HG03378 (cell line): Measurements from ENCODE around the gene ASCC3.

Experiments used
- ATAC-seq: cut with Tn5 transposase; IDR thresholded peaks from one replicate; pipeline ENCODE4 v1.9.1; 2021; ENCODE audit warnings: mild to moderate bottlenecking, moderate library complexity; ENCODE audit not compliant: unreplicated experiment

ASCC3 gene

GRCh38 chr6:100506651-100507050, 374.5 kb downstream of the ASCC3 start:
- no peak for ATAC-seq

GRCh38 chr6:100504786-100505737, 376.1 kb downstream of the ASCC3 start:
- ATAC-seq: peak; percentile 48

GRCh38 chr6:100503043-100503705, 378.0 kb downstream of the ASCC3 start:
- no peak for ATAC-seq

- no peak for ATAC-seq
Measured at GRCh38 chr6:100493206-100493888, 387.8 kb downstream of the ASCC3 start.

- no peak for ATAC-seq
Measured at GRCh38 chr6:100491952-100492670, 389.0 kb downstream of the ASCC3 start.

GRCh38 chr6:100490065-100490464, 391.1 kb downstream of the ASCC3 start:
- no peak for ATAC-seq

- no peak for ATAC-seq
Measured at GRCh38 chr6:100488244-100488643, 392.9 kb downstream of the ASCC3 start.

- no peak for ATAC-seq
Measured at GRCh38 chr6:100487638-100488037, 393.5 kb downstream of the ASCC3 start.

- ATAC-seq: no peak
Measured at GRCh38 chr6:100485268-100485667, 395.9 kb downstream of the ASCC3 start.

- no peak for ATAC-seq
Measured at GRCh38 chr6:100484474-100484873, 396.7 kb downstream of the ASCC3 start.

GRCh38 chr6:100482698-100483097, 398.4 kb downstream of the ASCC3 start:
- ATAC-seq: no peak

- peak; percentile 47 for ATAC-seq
Measured at GRCh38 chr6:100479179-100480035, 401.7 kb downstream of the ASCC3 start.

- ATAC-seq: peak; percentile 78
Measured at GRCh38 chr6:100475554-100476320, 405.4 kb downstream of the ASCC3 start.

GRCh38 chr6:100473182-100473581, 407.9 kb downstream of the ASCC3 start:
- no peak for ATAC-seq

GRCh38 chr6:100472674-100473073, 408.5 kb downstream of the ASCC3 start:
- ATAC-seq: peak; percentile 93

- ATAC-seq: no peak
Measured at GRCh38 chr6:100470422-100471120, 410.6 kb downstream of the ASCC3 start.

- no peak for ATAC-seq
Measured at GRCh38 chr6:100469101-100469859, 411.8 kb downstream of the ASCC3 start.
